HPDE6-E6E7 (cell line): ENCODE results near the gene KANSL3.
A peak's percentile ranks its signal among the peaks of the same experiment; 100 is the strongest.
"Not testable (repeated sequence)": the region's sequence is repeated elsewhere in the genome, so short reads cannot be mapped to it uniquely, and the experiment has no call there.

Experiments
- DNase-seq: peaks from one replicate; pipeline ENCODE4 v3.0.0; 2011; ENCODE audit warnings: missing footprints; ENCODE audit errors: extremely low spot score

Gene KANSL3

GRCh38 chr2:96655526-96655925 lies 17.4 kb upstream of the KANSL3 start:
- DNase-seq = no peak

GRCh38 chr2:96654791-96655190 lies 16.7 kb upstream of the KANSL3 start:
- DNase-seq = not testable (repeated sequence)

- DNase-seq = no peak
Observed at GRCh38 chr2:96651793-96652192, 13.7 kb upstream of the KANSL3 start.

GRCh38 chr2:96649342-96649741 lies 11.2 kb upstream of the KANSL3 start:
- no peak for DNase-seq

GRCh38 chr2:96648306-96648930 lies 10.3 kb upstream of the KANSL3 start:
- no peak for DNase-seq

GRCh38 chr2:96647681-96648080 lies 9.6 kb upstream of the KANSL3 start:
- DNase-seq = no peak

GRCh38 chr2:96642564-96643360 lies 4.7 kb upstream of the KANSL3 start, which contains the start of gene FER1L5:
Gene FER1L5 (plus strand): TSS chr2:96642764. CDS start chr2:96642837, 73 bp downstream.
- DNase-seq = no peak

- DNase-seq = peak; percentile 70
Observed at GRCh38 chr2:96637385-96638143, 548 bp downstream of the KANSL3 start.

GRCh38 chr2:96636551-96637171 lies 1.5 kb downstream of the KANSL3 start:
- DNase-seq = no peak

GRCh38 chr2:96633641-96634040 lies 4.5 kb downstream of the KANSL3 start:
- no peak for DNase-seq

- DNase-seq = no peak
Observed at GRCh38 chr2:96631804-96632435, 6.2 kb downstream of the KANSL3 start.

- DNase-seq = no peak
Observed at GRCh38 chr2:96626553-96626942, 11.6 kb downstream of the KANSL3 start.

GRCh38 chr2:96625571-96626552 lies 12.2 kb downstream of the KANSL3 start:
- no peak for DNase-seq

- no peak for DNase-seq
Observed at GRCh38 chr2:96623116-96623515, 15.0 kb downstream of the KANSL3 start.

GRCh38 chr2:96622544-96622943 lies 15.6 kb downstream of the KANSL3 start:
- DNase-seq = no peak

GRCh38 chr2:96618596-96619283 lies 19.4 kb downstream of the KANSL3 start:
- no peak for DNase-seq

- DNase-seq = no peak
Observed at GRCh38 chr2:96617012-96617411, 21.1 kb downstream of the KANSL3 start.

- DNase-seq = no peak
Observed at GRCh38 chr2:96616535-96616934, 21.6 kb downstream of the KANSL3 start.

GRCh38 chr2:96616128-96616527 lies 22.0 kb downstream of the KANSL3 start:
- DNase-seq = no peak
